ENCODE measurements around the gene PTPRD. TPM values are rescaled to one million over a fixed set of nuclear protein-coding genes. Genes with fewer than 3 reads are reported as not detected.
A peak's percentile ranks its signal among the peaks of the same experiment; 100 is the strongest.

The PTPRD gene
- total RNA-seq, 1 experiment from 2014 or later = 32.5 TPM

- Histone ChIP-seq H3K79me1 (ENCODE audit: insufficient read depth, low read depth, low read length, poor library complexity, severe bottlenecking) (no peaks in the 10 kb centered on the region), H4K91ac (ENCODE audit: insufficient read length, low read depth, low read length) (no peak overlapping the region)
- no peaks in the 10 kb centered on the region for H3K4me1 Mint-ChIP-seq
Measured at GRCh38 chr9:9186086-9186485, 1426.7 kb downstream of the PTPRD start.

More at GRCh38 chr9:9186086-9186485, 1426.7 kb downstream of the PTPRD start:
- Histone ChIP-seq H2AFZ (ENCODE audit: low read length) (no peak overlapping the region), H3K4me1 (ENCODE audit: insufficient read depth, low read length) (no peaks in the 10 kb centered on the region), H4K20me1 (ENCODE audit: control insufficient read depth, insufficient read depth, insufficient read length) (no peaks in the 10 kb centered on the region), H4K5ac (ENCODE audit: insufficient read length, low read depth, low read length) (no peak overlapping the region), H3K27ac (ENCODE audit: insufficient read length, low read depth, low read length) (no peak overlapping the region), H2AK5ac (ENCODE audit: insufficient read length, low read length) (no peak overlapping the region), H2BK5ac (ENCODE audit: insufficient read length, low read length) (no peak overlapping the region), H3K4ac (ENCODE audit: low read depth, low read length) (no peak overlapping the region), H2BK12ac (ENCODE audit: insufficient read length, low read depth, low read length) (no peak overlapping the region), H3K9me3 (ENCODE audit: control insufficient read depth, low read depth, low read length) (no peaks in the 10 kb centered on the region), H3K27me3 (ENCODE audit: insufficient read depth, low read length) (no peaks in the 10 kb centered on the region), H3K23ac (ENCODE audit: insufficient read length, low read depth, low read length) (no peak overlapping the region), H3K4me2 (ENCODE audit: insufficient read depth, insufficient read length, low read length) (no peak overlapping the region), H3K56ac (ENCODE audit: insufficient read length, low read depth, low read length) (no peak overlapping the region), H3K23me2 (ENCODE audit: insufficient read length, low read depth, low read length, poor library complexity, severe bottlenecking) (no peaks in the 10 kb centered on the region), H3K79me2 (ENCODE audit: insufficient read depth, low read length) (no peaks in the 10 kb centered on the region), H3K18ac (ENCODE audit: insufficient read length, low read depth, low read length) (no peak overlapping the region), H3T11ph (ENCODE audit: low read length) (no peak overlapping the region), H2BK15ac (ENCODE audit: low read depth, low read length) (no peak overlapping the region), H3K9ac (ENCODE audit: extremely low read depth, insufficient read length, low read length) (no peak overlapping the region), H3K14ac (ENCODE audit: insufficient read depth, low read length) (no peak overlapping the region), H4K8ac (replicated peaks; ENCODE audit: insufficient read length, low read depth, low read length) (no peak overlapping the region), H2BK20ac (ENCODE audit: low read depth, low read length, poor library complexity, severe bottlenecking) (no peak overlapping the region), H2BK120ac (ENCODE audit: low read depth, low read length, poor library complexity, severe bottlenecking) (no peak overlapping the region)
- no CpG with 5 or more reads among the region's 1 CpG for WGBS (ENCODE audit: extremely low coverage, insufficient read length, low lambda C conversion rate)
- H3K27me3 Mint-ChIP-seq (ENCODE audit: low read depth) = no peaks in the 10 kb centered on the region
- no peak for DNase-seq
- no peaks in the 10 kb centered on the region for H3K9me3 Mint-ChIP-seq
- no peak overlapping the region for H3K4me3 Mint-ChIP-seq
- no peak for TF ChIP-seq CTCF (conservative IDR thresholded peaks at IDR 0.05)
- peak overlapping the region in 1 of 3 experiments; percentile 31; a peak in 2 of 7 replicates for H3K27ac Mint-ChIP-seq
- no peaks in the 10 kb centered on the region for H3K36me3 Mint-ChIP-seq (ENCODE audit: insufficient read depth in 1 of 3, low read depth in 3 of 3)

Data from H9 (cell line).